Smooth muscle cell (in vitro differentiated cells): ENCODE measurements around the gene WDFY3. TPM values are rescaled to one million over a fixed set of nuclear protein-coding genes. Genes with fewer than 3 reads are reported as not detected.

Source experiments
- DNase-seq: peaks from one replicate; lab custom pipeline; 2025; ENCODE audit not compliant: unreplicated experiment; lab: John Stamatoyannopoulos, UW
- H2AFZ ChIP-seq: fragments of 200-600 bp; sonication (generic); 2 replicates; pipeline ENCODE4 v1.6.0; 2016; ENCODE audit warnings: antibody characterized with exemption, low read depth, mild to moderate bottlenecking
- H3F3A ChIP-seq: fragments of 200-600 bp; sonication (generic); 2 replicates; pipeline ENCODE4 v1.6.0; 2017; ENCODE audit warnings: antibody characterized with exemption, low read depth
- H3K27ac ChIP-seq: fragments of 200-600 bp; sonication (generic); 2 replicates; pipeline ENCODE4 v1.5.1; 2016; ENCODE audit warnings: low read depth, mild to moderate bottlenecking
- H3K27me3 ChIP-seq: fragments of 200-600 bp; sonication (generic); 2 replicates; pipeline ENCODE4 v1.6.1; 2016; ENCODE audit warnings: low read depth, mild to moderate bottlenecking
- H3K36me3 ChIP-seq: fragments of 200-600 bp; sonication (generic); 2 replicates; pipeline ENCODE4 v1.5.1; 2016; ENCODE audit warnings: low read depth
- H3K4me1 ChIP-seq: fragments of 200-600 bp; sonication (generic); 2 replicates; pipeline ENCODE4 v1.5.1; 2016; ENCODE audit warnings: low read depth
- H3K4me2 ChIP-seq: fragments of 200-600 bp; sonication (generic); 2 replicates; pipeline ENCODE4 v1.6.0; 2016; ENCODE audit warnings: mild to moderate bottlenecking
- H3K4me3 ChIP-seq: fragments of 200-600 bp; sonication (generic); 2 replicates; pipeline ENCODE4 v1.5.1; 2016; ENCODE audit warnings: mild to moderate bottlenecking
- H3K79me2 ChIP-seq: fragments of 200-600 bp; sonication (generic); 2 replicates; pipeline ENCODE4 v1.6.0; 2016; ENCODE audit warnings: low read depth, mild to moderate bottlenecking
- H3K9ac ChIP-seq: fragments of 200-600 bp; sonication (generic); 2 replicates; pipeline ENCODE4 v1.6.0; 2016; ENCODE audit warnings: low read depth
- H3K9me3 ChIP-seq: fragments of 200-600 bp; sonication (generic); replicated peaks from 2 replicates; pipeline ENCODE4 v1.5.1; 2016; ENCODE audit warnings: low read depth
- H4K20me1 ChIP-seq: fragments of 200-600 bp; sonication (generic); 2 replicates; pipeline ENCODE4 v1.6.0; 2016; ENCODE audit warnings: low read depth
- WGBS: methylation state at CpG from one replicate; pipeline ENCODE4 v1.1.7; 2016; ENCODE audit warnings: low lambda C conversion rate; 5-methylcytosine and 5-hydroxymethylcytosine counted together
- polyA plus RNA-seq: library from polyadenylated mRNA; unstranded; fragments of >200 nt; fragmentation: Nextera tagmentation; extraction: Ambion mirVana; gene quantifications from 2 replicates; pipeline ENCODE4 v1.2.1, GENCODE V29; 2016
- total RNA-seq: library from RNA; depleted of rRNA; stranded (reverse); fragments of >200 nt; gene quantifications from 2 replicates; pipeline ENCODE4 v1.2.3, GENCODE V29; 2014
- TF ChIP-seq, protein P1 (sequence below): fragments of 200-600 bp; sonication (generic); IDR thresholded peaks from 2 replicates; pipeline ENCODE4 v1.5.1; 2017; ENCODE audit warnings: borderline replicate concordance, mild to moderate bottlenecking, antibody characterized with exemption; ENCODE audit not compliant: insufficient read depth, poor library complexity, severe bottlenecking

Gene WDFY3
- total and polyA plus RNA-seq, 2 experiments from 2014 or later, result 4.0 to 63.9 TPM

DNA sequence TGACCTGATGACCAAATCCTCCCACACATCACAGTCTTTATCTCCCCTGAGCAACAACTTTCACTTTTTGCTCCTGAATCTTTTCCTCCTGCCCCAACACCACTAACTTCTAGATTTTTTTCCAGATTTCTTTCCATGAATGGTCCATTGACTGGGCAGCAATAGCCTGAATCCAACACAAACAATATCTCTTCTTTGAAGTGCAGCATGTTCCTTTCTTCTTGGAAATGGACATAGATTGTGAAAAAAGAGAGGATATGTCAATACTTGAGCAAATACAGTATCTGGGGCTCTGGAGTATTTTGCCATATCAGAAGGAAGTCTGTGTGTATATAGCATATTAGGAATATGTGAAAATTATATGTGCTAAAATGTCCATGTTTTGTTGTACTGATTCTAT lies 328.4 kb downstream of the WDFY3 start:
- Histone ChIP-seq H3K4me3 (no peak overlapping the region), H3K36me3 (no peaks in the 10 kb centered on the region), H3K79me2 (no peaks in the 10 kb centered on the region), H3K4me1 (no peaks in the 10 kb centered on the region), H3F3A (no peaks in the 10 kb centered on the region), H4K20me1 (no peaks in the 10 kb centered on the region), H3K27me3 (no peaks in the 10 kb centered on the region), H3K9ac (no peak overlapping the region), H3K9me3 (no peaks in the 10 kb centered on the region), H3K4me2 (no peak overlapping the region), H2AFZ (no peak overlapping the region), H3K27ac (no peak overlapping the region)
- no peak for DNase-seq
- TF ChIP-seq, protein P1, sequence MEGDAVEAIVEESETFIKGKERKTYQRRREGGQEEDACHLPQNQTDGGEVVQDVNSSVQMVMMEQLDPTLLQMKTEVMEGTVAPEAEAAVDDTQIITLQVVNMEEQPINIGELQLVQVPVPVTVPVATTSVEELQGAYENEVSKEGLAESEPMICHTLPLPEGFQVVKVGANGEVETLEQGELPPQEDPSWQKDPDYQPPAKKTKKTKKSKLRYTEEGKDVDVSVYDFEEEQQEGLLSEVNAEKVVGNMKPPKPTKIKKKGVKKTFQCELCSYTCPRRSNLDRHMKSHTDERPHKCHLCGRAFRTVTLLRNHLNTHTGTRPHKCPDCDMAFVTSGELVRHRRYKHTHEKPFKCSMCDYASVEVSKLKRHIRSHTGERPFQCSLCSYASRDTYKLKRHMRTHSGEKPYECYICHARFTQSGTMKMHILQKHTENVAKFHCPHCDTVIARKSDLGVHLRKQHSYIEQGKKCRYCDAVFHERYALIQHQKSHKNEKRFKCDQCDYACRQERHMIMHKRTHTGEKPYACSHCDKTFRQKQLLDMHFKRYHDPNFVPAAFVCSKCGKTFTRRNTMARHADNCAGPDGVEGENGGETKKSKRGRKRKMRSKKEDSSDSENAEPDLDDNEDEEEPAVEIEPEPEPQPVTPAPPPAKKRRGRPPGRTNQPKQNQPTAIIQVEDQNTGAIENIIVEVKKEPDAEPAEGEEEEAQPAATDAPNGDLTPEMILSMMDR, result no peak

DNA sequence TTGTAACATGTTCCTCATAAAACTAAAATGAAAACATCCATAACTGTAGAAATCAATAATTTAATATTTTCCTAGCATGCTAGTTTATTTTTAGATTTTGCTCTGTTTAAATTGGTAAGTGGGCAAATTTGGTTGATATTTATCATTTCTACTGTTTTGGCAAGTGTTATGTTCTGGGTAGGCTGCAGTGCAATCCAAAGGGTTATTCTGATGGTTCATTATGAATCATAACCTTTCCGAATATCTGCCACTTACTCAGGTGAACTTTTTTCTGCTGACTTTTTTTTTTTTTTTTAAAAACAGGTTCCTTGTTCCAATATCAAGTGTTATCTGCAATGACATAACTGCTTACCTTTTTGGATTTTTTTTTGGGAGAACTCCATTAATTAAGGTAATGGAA lies 331.5 kb downstream of the WDFY3 start:
- Histone ChIP-seq H3K4me2 (no peak overlapping the region), H4K20me1 (no peaks in the 10 kb centered on the region), H2AFZ (no peak overlapping the region), H3K9ac (no peak overlapping the region), H3F3A (no peaks in the 10 kb centered on the region), H3K4me1 (no peaks in the 10 kb centered on the region), H3K27me3 (no peaks in the 10 kb centered on the region), H3K4me3 (no peak overlapping the region), H3K36me3 (no peaks in the 10 kb centered on the region), H3K9me3 (no peaks in the 10 kb centered on the region), H3K79me2 (no peaks in the 10 kb centered on the region), H3K27ac (no peak overlapping the region)
- TF ChIP-seq, protein P1, result no peak
- WGBS, result 86% methylated on average over 1 of the region's 1 CpG
- DNase-seq, result no peak

DNA sequence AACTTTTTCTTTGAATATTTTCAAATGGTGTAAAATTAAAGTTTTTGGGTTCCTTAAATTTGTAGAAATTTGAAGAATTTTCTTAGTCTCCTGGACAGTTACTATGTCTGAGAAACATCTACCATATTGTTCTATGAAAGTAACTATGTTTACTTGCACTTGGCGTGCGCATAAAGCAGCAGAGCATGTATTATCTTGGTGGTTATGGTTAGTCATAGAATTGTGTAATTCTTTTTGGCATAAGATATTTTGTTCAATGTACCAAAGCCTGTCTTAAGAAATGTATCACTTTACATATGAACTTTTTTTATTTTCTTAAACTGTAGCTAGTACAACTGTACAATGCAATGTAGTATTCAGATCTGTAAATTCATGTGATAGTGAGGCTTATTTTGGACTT lies 334.4 kb downstream of the WDFY3 start:
- TF ChIP-seq, protein P1, result no peak
- Histone ChIP-seq H2AFZ (no peak overlapping the region), H3K9me3 (no peaks in the 10 kb centered on the region), H3K79me2 (no peaks in the 10 kb centered on the region), H3K9ac (no peak overlapping the region), H4K20me1 (no peaks in the 10 kb centered on the region), H3K4me3 (no peak overlapping the region), H3K27me3 (no peaks in the 10 kb centered on the region), H3K36me3 (no peaks in the 10 kb centered on the region), H3K4me1 (no peaks in the 10 kb centered on the region), H3K4me2 (no peak overlapping the region), H3F3A (no peaks in the 10 kb centered on the region), H3K27ac (no peak overlapping the region)
- WGBS, result 77% methylated on average over 2 of the region's 2 CpGs
- DNase-seq, result no peak

DNA sequence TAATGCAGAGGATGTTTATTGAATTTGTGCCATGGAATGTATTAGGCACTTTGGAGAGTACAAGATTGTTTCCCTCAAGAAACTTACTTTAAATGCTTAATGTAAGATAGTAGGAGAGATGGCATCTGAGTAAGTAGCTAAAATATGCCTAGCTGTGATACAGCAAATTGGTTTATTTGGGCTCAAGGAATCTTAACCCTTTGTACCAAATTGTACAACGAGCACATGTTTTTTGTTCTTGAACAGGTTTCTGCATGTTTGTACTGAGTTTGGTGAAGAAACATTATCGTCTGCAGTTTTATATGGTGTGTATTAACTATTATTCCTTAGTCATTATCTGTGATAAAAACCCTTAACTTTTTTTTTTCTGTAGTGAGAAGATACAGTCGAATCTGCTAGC lies 334.9 kb downstream of the WDFY3 start:
- Histone ChIP-seq H3K79me2 (no peaks in the 10 kb centered on the region), H3K4me1 (no peaks in the 10 kb centered on the region), H3F3A (no peaks in the 10 kb centered on the region), H3K9ac (no peak overlapping the region), H3K4me2 (no peak overlapping the region), H3K27me3 (no peaks in the 10 kb centered on the region), H3K36me3 (no peaks in the 10 kb centered on the region), H3K4me3 (no peak overlapping the region), H4K20me1 (no peaks in the 10 kb centered on the region), H2AFZ (no peak overlapping the region), H3K27ac (no peak overlapping the region), H3K9me3 (no peaks in the 10 kb centered on the region)
- TF ChIP-seq, protein P1, result no peak
- DNase-seq, result no peak
- 88% methylated on average over 3 of the region's 3 CpGs for WGBS
